IMR-90 (cell line): ENCODE data around the gene IL1R2. TPM values are rescaled to one million over a fixed set of nuclear protein-coding genes. Genes with fewer than 3 reads are reported as not detected.

ENCODE experiments used
- ATAC-seq: fragments of 200-7000 bp; cut with Tn5 transposase; 2 replicates; pipeline ENCODE4 v1.9.1; 2020; ENCODE audit warnings: low read depth, mild to moderate bottlenecking, moderate library complexity
- BruUV-seq: library from RNA; stranded (reverse); fragments of 400-500 nt; replicated peaks from 2 replicates; lab custom pipeline; 2021; lab: Mats Ljungman, UMichigan
- CTCF ChIA-PET: fragments of 300-600 bp; formaldehyde crosslinking; extraction: SDS; loops from one replicate; lab custom pipeline; 2021; ENCODE audit warnings: antibody characterized with exemption; lab: Yijun Ruan, JAX
- POLR2A ChIA-PET: fragments of 300-600 bp; sonication (Branson Sonifier 250); formaldehyde crosslinking; loops from one replicate; lab custom pipeline; 2022; ENCODE audit warnings: antibody characterized with exemption; ENCODE audit not compliant: unreplicated experiment; lab: Charles Lee
- DNase-seq: peaks from one replicate; pipeline ENCODE4 v3.0.0; 2013
- H2AFZ ChIP-seq: replicated peaks from 2 replicates; pipeline ENCODE3; 2013; ENCODE audit warnings: low read length, mild to moderate bottlenecking; ENCODE audit not compliant: poor library complexity
- H2AK5ac ChIP-seq: 2 replicates; pipeline ENCODE4 v1.6.1; 2013; ENCODE audit warnings: low read depth, low read length, inconsistent platforms
- H2AK9ac ChIP-seq: replicated peaks from 2 replicates; pipeline ENCODE3; 2013; ENCODE audit warnings: mild to moderate bottlenecking, low read depth, low read length, moderate library complexity; ENCODE audit not compliant: poor library complexity
- H2BK120ac ChIP-seq: 2 replicates; pipeline ENCODE4 v1.6.1; 2013; ENCODE audit warnings: low read depth, low read length, inconsistent platforms
- H2BK15ac ChIP-seq: 3 replicates; pipeline ENCODE4 v1.6.1; 2013; ENCODE audit warnings: low read depth, low read length, inconsistent platforms
- H2BK20ac ChIP-seq: 2 replicates; pipeline ENCODE4 v1.6.1; 2013; ENCODE audit warnings: low read depth, mild to moderate bottlenecking, inconsistent platforms, low read length, moderate library complexity
- H2BK5ac ChIP-seq: 2 replicates; pipeline ENCODE4 v1.6.1; 2013; ENCODE audit warnings: mild to moderate bottlenecking, low read depth, low read length, inconsistent platforms; ENCODE audit not compliant: poor library complexity, severe bottlenecking
- H3K14ac ChIP-seq: replicated peaks from 2 replicates; pipeline ENCODE4 v1.6.1; 2013; ENCODE audit warnings: low read depth, low read length, inconsistent platforms
- H3K18ac ChIP-seq: 2 replicates; pipeline ENCODE4 v1.6.1; 2013; ENCODE audit warnings: low read depth, low read length, control low read depth
- H3K23ac ChIP-seq: 2 replicates; pipeline ENCODE4 v1.6.1; 2013; ENCODE audit warnings: low read depth, low read length, inconsistent platforms
- H3K27ac ChIP-seq: 2 replicates; pipeline ENCODE4 v1.5.1; 2013; ENCODE audit warnings: mild to moderate bottlenecking, control low read depth, low read length; ENCODE audit not compliant: insufficient read depth
- H3K27me3 ChIP-seq: 2 replicates; pipeline ENCODE4 v1.6.1; 2013; ENCODE audit warnings: low read length; ENCODE audit not compliant: control insufficient read depth, insufficient read depth
- H3K36me3 ChIP-seq: 2 replicates; pipeline ENCODE4 v1.6.1; 2013; ENCODE audit warnings: low read length, mixed read lengths; ENCODE audit not compliant: control insufficient read depth, insufficient read depth
- H3K4ac ChIP-seq: 2 replicates; pipeline ENCODE4 v1.6.1; 2013; ENCODE audit warnings: low read depth, low read length, inconsistent platforms
- H3K4me1 ChIP-seq: 2 replicates; pipeline ENCODE4 v1.6.1; 2013; ENCODE audit warnings: low read length, mixed read lengths; ENCODE audit not compliant: control insufficient read depth, insufficient read depth
- H3K4me2 ChIP-seq: 2 replicates; pipeline ENCODE4 v1.6.1; 2013; ENCODE audit warnings: low read depth, mild to moderate bottlenecking, control low read depth, low read length, moderate library complexity
- H3K4me3 ChIP-seq: 2 replicates; pipeline ENCODE4 v1.5.1; 2013; ENCODE audit warnings: low read depth, mild to moderate bottlenecking, control low read depth, low read length, moderate library complexity; ENCODE audit not compliant: insufficient read depth
- H3K56ac ChIP-seq: 2 replicates; pipeline ENCODE4 v1.6.1; 2013; ENCODE audit warnings: low read length, inconsistent platforms; ENCODE audit not compliant: insufficient read depth; ENCODE audit errors: extremely low read depth
- H3K79me1 ChIP-seq, 2 experiments: 2 replicates each; pipeline ENCODE4 v1.6.1; 2013; ENCODE audit warnings: low read length in 2 of 2, inconsistent platforms in 1 of 2, low read depth in 1 of 2
- H3K9ac ChIP-seq: 2 replicates; pipeline ENCODE4 v1.6.1; 2013; ENCODE audit warnings: low read depth, low read length, control low read depth
- H3K9me1 ChIP-seq: 2 replicates; pipeline ENCODE4 v1.6.1; 2013; ENCODE audit warnings: low read length, inconsistent platforms; ENCODE audit not compliant: insufficient read depth
- H3K9me3 ChIP-seq: 2 replicates; pipeline ENCODE4 v1.6.1; 2013; ENCODE audit warnings: low read length; ENCODE audit not compliant: control insufficient read depth, insufficient read depth
- H4K20me1 ChIP-seq: 2 replicates; pipeline ENCODE4 v1.6.1; 2013; ENCODE audit warnings: low read length, inconsistent platforms; ENCODE audit not compliant: insufficient read depth
- H4K5ac ChIP-seq: 2 replicates; pipeline ENCODE4 v1.6.1; 2013; ENCODE audit warnings: mild to moderate bottlenecking, low read depth, low read length, control low read depth
- H4K8ac ChIP-seq, 2 experiments: 2 replicates each; pipeline ENCODE4 v1.6.1; 2013; ENCODE audit warnings: low read depth in 2 of 2, low read length in 2 of 2, control low read depth in 1 of 2, inconsistent platforms in 1 of 2
- H4K91ac ChIP-seq: 2 replicates; pipeline ENCODE4 v1.6.1; 2013; ENCODE audit warnings: low read depth, low read length, inconsistent platforms; ENCODE audit not compliant: insufficient read depth
- BHLHE40 ChIP-seq: fragments of 150-350 bp; IDR thresholded peaks from 2 replicates; pipeline ENCODE4 v1.6.1; 2016; ENCODE audit warnings: mild to moderate bottlenecking, low read depth, low read length
- CEBPB ChIP-seq: IDR thresholded peaks from 2 replicates; pipeline ENCODE4 v1.6.1; 2012; ENCODE audit warnings: low read depth, low read length, improper control_type of control experiment
- CHD1 ChIP-seq: IDR thresholded peaks from 2 replicates; pipeline ENCODE4 v1.6.1; 2012; ENCODE audit warnings: low read depth, low read length, improper control_type of control experiment
- MAFK ChIP-seq: IDR thresholded peaks from 2 replicates; pipeline ENCODE4 v1.6.1; 2012; ENCODE audit warnings: low read depth, low read length, improper control_type of control experiment
- MAZ ChIP-seq: IDR thresholded peaks from 2 replicates; pipeline ENCODE4 v1.6.1; 2012; ENCODE audit warnings: low read depth, mild to moderate bottlenecking, low read length, improper control_type of control experiment, moderate library complexity, borderline replicate concordance
- MXI1 ChIP-seq: IDR thresholded peaks from 2 replicates; pipeline ENCODE4 v1.6.1; 2012; ENCODE audit warnings: low read depth, mild to moderate bottlenecking, low read length, moderate library complexity, borderline replicate concordance
- NFE2L2 ChIP-seq: fragments of 150-350 bp; IDR thresholded peaks from 2 replicates; pipeline ENCODE4 v1.6.1; 2016; ENCODE audit warnings: low read depth, mild to moderate bottlenecking, low read length
- POLR2A ChIP-seq: IDR thresholded peaks from 2 replicates; pipeline ENCODE4 v1.6.1; 2012; ENCODE audit warnings: mild to moderate bottlenecking, low read depth, low read length
- RAD21 ChIP-seq: IDR thresholded peaks from 2 replicates; pipeline ENCODE4 v1.6.1; 2012; ENCODE audit warnings: low read length, improper control_type of control experiment
- RCOR1 ChIP-seq: IDR thresholded peaks from 2 replicates; pipeline ENCODE4 v1.6.1; 2012; ENCODE audit warnings: mild to moderate bottlenecking, low read length, improper control_type of control experiment; ENCODE audit not compliant: insufficient replicate concordance
- RFX5 ChIP-seq: IDR thresholded peaks from 2 replicates; pipeline ENCODE4 v1.8.0; 2012; ENCODE audit warnings: low read depth, mild to moderate bottlenecking, low read length, moderate library complexity
- SMC3 ChIP-seq: fragments of 150-350 bp; IDR thresholded peaks from 2 replicates; pipeline ENCODE4 v1.6.1; 2016; ENCODE audit warnings: low read depth, mild to moderate bottlenecking, antibody characterized with exemption, low read length, moderate library complexity
- USF2 ChIP-seq: fragments of 150-350 bp; IDR thresholded peaks from 2 replicates; pipeline ENCODE4 v1.6.1; 2017; ENCODE audit warnings: mild to moderate bottlenecking, antibody characterized with exemption, low read length, low read depth
- WGBS, 2 experiments: methylation state at CpG; one replicate each; pipeline versions ENCODE4 v1.1.5 to v1.1.7; 2013; ENCODE audit warnings: missing lambda C conversion rate in 2 of 2; ENCODE audit not compliant: insufficient read length in 1 of 2; ENCODE audit errors: extremely low coverage in 2 of 2; 5-methylcytosine and 5-hydroxymethylcytosine counted together
- dilution Hi-C: fragments of 300-500 bp; cut with HindIII; formaldehyde crosslinking; loops from one replicate; pipeline ENCODE4 v1.14.3; 2018; ENCODE audit warnings: low sequenced_read_pairs; ENCODE audit not compliant: unreplicated experiment
- in situ Hi-C: fragments of 300-500 bp; cut with MboI; formaldehyde crosslinking; loops from 3 replicates; pipeline ENCODE4 v1.14.3; 2019; ENCODE audit warnings: low sequenced_read_pairs, inconsistent platforms, mixed read lengths
- intact Hi-C: fragments of 100-400 bp; cut with micrococcal nuclease; formaldehyde crosslinking; loops from 2 replicates; pipeline ENCODE4 v1.10.0; 2022
- polyA plus RNA-seq, 3 experiments: library from polyadenylated mRNA; depleted of rRNA; stranded (reverse); fragments of >200 nt; gene quantifications; 2 replicates each; pipeline ENCODE4 v1.2.3, GENCODE V29; 2012; ENCODE audit warnings: low replicate concordance in 1 of 3
- total RNA-seq: library from RNA; depleted of rRNA; stranded (reverse); fragments of >200 nt; gene quantifications from 2 replicates; pipeline ENCODE4 v1.2.3, GENCODE V29; 2012

IL1R2 gene
- total and polyA plus RNA-seq, 2 of the 4 experiments (the other 2 are of a cell fraction): not detected

DNA sequence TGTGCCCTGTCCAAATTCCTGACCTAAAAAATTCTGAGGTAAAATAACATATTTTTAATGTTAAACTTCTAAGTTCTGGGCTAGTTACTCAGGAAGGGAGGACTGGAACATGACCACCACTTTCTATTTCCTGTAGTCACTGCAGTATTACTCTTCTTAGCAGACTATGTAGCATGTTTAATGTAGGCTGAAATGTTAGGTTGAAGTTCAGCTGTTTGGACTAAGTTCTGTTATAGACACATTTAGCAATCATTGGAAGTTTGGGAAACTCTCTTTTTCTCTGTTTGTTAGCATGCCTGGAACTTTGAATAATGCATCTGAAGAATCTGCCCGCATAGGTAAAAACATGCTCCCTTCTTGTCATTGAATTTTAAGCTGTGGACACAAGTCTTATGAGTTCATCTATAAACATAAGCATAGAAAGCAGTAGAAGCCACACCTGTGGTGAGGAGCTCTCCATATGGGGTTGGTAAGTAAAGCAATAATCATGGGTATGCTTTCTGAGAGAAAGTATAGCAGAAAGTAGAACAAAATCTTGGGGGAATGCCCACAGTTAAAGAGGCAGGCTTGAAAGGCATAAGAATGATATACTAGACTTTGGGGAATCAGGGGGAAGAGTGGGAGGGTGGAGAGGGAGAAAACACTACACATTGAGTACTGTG lies 52.6 kb downstream of the IL1R2 start:
- H3K18ac ChIP-seq: peak overlapping the region; percentile 17; the same call in 1 of the 2 replicates
- H3K14ac ChIP-seq: 0 out of 2 replicates have a peak overlapping the region, but pooled peaks have one; percentile 3
- POLR2A ChIA-PET: no interaction called here

More for the DNA sequence above, 52.6 kb downstream of the IL1R2 start:
- no peaks in the 10 kb centered on the region; the same call in 1 of the 2 replicates for H4K20me1 ChIP-seq
- ATAC-seq (no peak), DNase-seq (no peak)
- H3K4me1 ChIP-seq: peaks cover 25% of the 10 kb centered on the region
- no peak overlapping the region for H4K91ac ChIP-seq
- H2AFZ ChIP-seq: no peak overlapping the region
- H2BK20ac ChIP-seq: peak overlapping the region; percentile 31; the same call in 1 of the 2 replicates
- H3K9me3 ChIP-seq: no peaks in the 10 kb centered on the region
- peak overlapping the region; percentile 26; the same call in 1 of the 2 replicates for H3K4ac ChIP-seq
- BruUV-seq: no TSS peak
- no peaks in the 10 kb centered on the region for H3K27me3 ChIP-seq
- in situ Hi-C loops: no loop called here
- no peak overlapping the region for H3K23ac ChIP-seq
- WGBS, 2 experiments: no CpG with 5 or more reads among the region's 1 CpG
- no peak for TF ChIP-seq MAZ
- TF ChIP-seq CEBPB: no peak
- TF ChIP-seq CHD1: no peak
- no peak for TF ChIP-seq MAFK
- no peak for TF ChIP-seq SMC3
- TF ChIP-seq RAD21: no peak
- no peak for TF ChIP-seq POLR2A
- TF ChIP-seq USF2: no peak
- no peak for TF ChIP-seq RCOR1
- TF ChIP-seq MXI1: no peak
- no peak for TF ChIP-seq BHLHE40
- no peak for TF ChIP-seq RFX5
- TF ChIP-seq NFE2L2: no peak
- no peak overlapping the region for H3K9ac ChIP-seq
- H3K79me1 ChIP-seq: no peaks in the 10 kb centered on the region; a peak in 1 of 4 replicates
- CTCF ChIA-PET: interaction anchor here (0.5 kb wide), 1 partner anchor 175 kb away, joined by 3 read pairs; no protein-coding TSS in a partner anchor
- H3K9me1 ChIP-seq: peaks cover 19% of the 10 kb centered on the region
- H2AK9ac ChIP-seq: no peak overlapping the region
- H3K27ac ChIP-seq: peak overlapping the region; percentile 20; the same call in 1 of the 2 replicates
- H3K56ac ChIP-seq: no peak overlapping the region
- intact Hi-C loops: no loop called here
- no peak overlapping the region for H2AK5ac ChIP-seq
- H4K5ac ChIP-seq: no peak overlapping the region
- no peaks in the 10 kb centered on the region for H3K36me3 ChIP-seq
- dilution Hi-C loops: no loop called here
- no peak overlapping the region for H3K4me3 ChIP-seq
- no peak overlapping the region for H2BK5ac ChIP-seq
- peak overlapping the region; percentile 18; the same call in 1 of the 2 replicates for H2BK120ac ChIP-seq
- H3K4me2 ChIP-seq: no peak overlapping the region
- no peak overlapping the region for H4K8ac ChIP-seq
- 0 out of 3 replicates have a peak overlapping the region, but pooled peaks have one; percentile 77 for H2BK15ac ChIP-seq
